Activated CD8-positive, alpha-beta memory T cell treated with anti-CD3 and anti-CD28 coated beads for 24 hours (primary cell): Measurements from ENCODE around the gene CFAP58.

Source experiments
- DNase-seq: peaks from one replicate; pipeline ENCODE4 v3.0.0-alpha.2; 2020

CFAP58 gene

DNA sequence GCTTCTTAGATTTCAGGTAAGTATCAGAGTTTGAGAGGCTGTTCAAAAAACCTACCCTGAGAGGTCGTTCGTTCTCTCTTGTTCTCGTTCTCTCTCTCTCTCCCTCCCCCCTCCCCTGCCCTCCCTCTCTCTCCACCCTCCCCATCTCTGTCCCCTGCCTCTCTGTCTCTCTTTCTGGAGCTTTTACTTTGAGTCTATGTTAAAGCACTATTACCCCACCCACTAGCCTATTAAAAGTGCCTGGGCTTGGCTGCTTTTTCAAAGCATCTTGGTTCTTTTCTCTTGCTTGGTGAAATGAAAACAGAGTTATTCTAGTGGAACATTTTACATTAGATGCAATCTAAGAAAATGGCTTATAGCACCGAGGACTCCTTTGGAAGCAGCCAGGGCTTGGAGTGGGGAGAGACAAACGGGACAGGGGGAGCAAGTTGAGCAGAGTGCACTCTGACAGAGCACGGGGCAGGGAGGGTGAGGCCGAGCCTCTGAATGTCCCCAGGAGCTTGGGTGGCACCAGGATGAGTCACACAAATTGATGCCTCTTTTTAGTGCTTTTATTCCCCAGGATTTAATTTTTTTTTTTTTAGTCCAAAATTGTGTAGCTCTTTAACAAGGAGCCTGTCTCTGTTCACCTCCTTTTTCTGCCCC lies 134.3 kb downstream of the CFAP58 start:
- no peak for DNase-seq

DNA sequence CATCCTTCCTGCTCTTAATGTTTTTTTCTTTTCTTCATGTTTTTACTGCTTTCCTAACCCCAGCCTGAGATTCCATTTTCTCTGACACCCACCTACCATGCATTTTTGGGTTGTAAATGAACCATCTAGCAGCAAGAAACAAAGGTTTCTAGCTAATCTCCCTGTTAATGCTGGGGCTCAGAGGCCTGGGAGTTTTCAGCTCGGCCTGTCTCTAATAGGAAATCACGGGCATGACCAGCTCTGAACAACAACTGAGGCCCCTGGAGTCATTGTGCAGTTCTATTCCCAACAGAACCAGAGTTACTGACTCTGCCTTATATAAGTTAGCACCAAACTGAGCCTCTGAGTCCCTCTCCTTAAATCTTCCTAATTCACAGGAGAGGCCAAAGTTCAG lies 134.8 kb downstream of the CFAP58 start:
- DNase-seq: no peak

GRCh38 chr10:104492329-104492940 lies 138.8 kb downstream of the CFAP58 start:
- no peak for DNase-seq

DNA sequence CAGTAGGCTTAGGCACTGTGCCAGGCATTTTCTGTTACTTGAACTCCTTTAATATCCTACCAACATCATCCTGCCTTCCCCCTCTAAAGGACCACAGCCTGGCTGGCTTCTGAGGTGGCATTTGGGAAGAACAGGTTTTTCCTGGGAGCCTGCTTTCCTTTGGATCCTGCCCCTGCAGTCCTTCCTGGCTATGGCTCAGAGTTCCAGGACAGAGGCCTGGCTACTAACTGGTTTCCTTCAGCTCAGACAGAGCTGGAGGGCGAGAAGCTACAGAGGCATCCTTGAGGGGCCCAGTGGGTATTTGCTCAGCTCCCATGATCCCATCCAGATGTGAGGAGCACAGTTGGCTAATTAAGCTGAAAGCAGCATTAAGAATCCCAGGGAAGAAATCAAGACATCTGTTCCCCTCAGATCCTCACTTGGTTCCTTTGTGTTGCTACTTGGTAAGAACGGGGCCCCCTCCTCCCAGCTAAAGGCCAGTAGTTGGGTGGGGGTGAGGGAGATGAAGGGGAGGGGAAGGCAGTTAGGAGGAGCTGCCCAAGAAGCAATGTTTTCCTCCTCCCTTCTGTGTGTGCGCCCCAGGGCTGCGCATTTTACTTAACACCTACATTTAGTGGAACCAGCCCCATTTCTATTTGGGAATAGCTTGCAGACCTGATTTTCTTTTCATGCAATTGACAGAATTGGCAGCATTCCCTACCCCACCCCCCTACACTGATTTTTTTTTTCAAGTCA lies 144.9 kb downstream of the CFAP58 start:
- DNase-seq: no peak

- no peak for DNase-seq
Observed at GRCh38 chr10:104501449-104501848, 147.8 kb downstream of the CFAP58 start.

GRCh38 chr10:104501864-104502579 lies 148.4 kb downstream of the CFAP58 start:
- DNase-seq: no peak

DNA sequence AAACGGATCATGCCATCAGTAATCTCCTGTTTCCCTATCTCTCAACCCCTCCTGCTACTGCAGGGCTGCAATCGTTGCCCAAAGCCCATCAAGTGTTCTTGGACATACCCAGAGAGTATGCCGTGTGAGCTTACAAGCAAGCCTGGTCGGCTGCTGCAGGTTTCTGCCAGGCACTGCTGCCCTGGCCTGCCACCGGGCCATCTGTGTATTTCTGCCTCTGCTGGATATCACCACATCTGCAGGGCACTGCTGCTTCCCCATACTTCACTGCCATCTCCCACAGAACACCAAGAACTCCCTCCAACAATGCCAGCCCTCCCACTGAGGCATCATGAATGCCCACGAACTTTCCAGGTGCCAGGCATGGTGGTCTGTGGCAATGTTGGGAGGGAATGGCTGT lies 149.3 kb downstream of the CFAP58 start:
- no peak for DNase-seq
